Inflammatory macrophage treated with lipopolysaccharide for 4 hours (primary cell): ENCODE results near the gene MKKS.
"Not testable (repeated sequence)": the region's sequence is repeated elsewhere in the genome, so short reads cannot be mapped to it uniquely, and the experiment has no call there.

Source experiments
- DNase-seq: peaks from one replicate; pipeline ENCODE4 v3.0.0-alpha.2; 2020

The MKKS gene

DNA sequence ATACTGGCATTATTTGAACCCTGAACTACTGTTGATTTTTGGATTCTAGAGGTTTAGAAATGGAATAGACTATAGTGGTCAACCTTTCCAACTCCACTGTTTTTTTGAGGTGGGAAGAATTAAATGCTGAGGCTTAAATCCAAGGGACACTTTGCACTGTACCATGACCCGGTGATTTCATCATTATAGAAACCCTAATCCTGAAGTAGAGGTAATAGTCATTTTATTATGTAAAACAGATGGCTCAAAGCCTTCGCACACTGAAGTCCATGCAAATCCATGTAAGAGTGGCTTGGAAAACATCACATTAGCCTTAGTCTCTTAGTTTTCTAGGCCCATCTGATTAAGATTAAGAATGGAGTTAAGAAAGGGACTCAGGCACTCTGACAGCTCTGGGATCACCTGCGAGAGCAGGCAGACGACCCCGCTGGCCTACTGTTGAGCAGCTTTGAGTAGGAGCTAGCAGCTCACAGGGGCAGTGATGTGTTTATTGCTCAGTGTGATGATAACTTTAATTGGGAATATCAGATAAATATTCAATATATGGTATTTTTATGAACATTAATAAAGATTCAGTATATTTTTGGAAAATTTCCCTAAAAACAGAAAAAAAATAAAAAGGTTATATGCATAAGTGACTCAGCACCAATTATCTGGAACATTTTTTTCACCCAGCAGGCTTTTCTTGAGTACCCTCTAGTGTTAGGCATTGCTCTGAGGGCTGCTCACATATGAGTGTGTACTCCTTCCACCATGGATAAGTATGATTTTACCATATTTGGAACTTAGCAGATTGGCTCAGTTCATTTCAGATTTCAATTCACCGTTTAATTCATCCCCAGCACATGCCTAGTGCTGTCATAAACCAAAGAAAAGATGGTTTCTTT lies 14.5 kb upstream of the MKKS start:
- DNase-seq: no peak

DNA sequence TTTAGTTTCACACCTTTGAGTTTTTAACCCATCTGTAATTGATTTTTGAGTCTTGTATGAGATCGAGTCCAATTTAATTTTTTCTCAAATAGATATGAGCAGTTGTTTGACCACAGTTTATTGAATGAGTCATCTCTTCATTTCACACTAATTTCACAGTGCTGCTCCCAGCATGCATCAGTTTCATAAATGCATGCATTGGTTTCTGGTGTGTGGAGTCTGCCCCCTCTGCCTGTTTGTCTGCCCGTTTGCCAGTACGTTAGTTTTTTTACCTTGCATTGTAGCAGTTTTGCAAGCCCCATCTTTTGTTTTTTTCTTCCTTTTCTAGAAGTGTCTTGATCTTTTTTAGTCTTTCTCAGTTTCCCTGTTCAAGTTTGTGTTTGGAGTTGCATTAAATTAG lies 13.0 kb upstream of the MKKS start:
- DNase-seq: peak; percentile 47

DNA sequence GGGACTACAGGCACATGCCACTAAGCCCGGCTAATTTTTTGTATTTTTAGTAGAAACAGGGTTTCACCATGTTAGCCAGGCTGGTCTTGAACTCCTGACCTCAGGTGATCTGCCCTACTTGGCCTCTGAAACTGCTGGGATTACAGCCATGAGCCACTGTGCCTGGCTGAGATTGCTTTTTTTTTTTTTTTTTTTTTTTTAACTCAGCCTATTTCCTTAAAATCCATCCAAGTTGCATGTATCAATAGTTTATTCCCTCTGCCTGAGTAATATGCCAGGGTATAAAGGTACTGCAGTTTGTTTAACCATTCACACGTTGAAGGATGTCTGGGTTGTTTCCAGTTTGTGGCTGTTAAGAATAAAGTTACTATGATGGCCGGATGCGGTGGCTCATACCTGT lies 11.7 kb upstream of the MKKS start:
- no peak for DNase-seq

DNA sequence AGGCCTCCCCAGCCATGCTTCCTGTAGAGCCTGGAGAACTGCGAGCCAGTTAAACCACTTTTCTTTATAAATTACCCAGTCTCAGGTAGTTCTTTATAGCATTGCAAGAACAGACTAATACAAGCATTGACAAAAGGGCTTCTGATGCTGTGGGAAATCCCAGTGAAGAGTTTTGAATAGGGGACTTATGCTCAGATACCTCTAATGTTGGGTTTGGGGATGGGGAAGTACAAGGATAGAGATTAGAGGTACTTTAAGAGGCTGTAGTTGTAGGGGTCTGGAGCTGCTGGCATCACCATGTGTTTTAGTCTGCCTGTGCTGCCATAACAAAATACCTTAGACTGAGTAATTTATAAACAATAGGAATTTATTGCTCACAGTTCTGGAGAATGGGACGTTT lies 9.9 kb upstream of the MKKS start:
- DNase-seq: no peak

DNA sequence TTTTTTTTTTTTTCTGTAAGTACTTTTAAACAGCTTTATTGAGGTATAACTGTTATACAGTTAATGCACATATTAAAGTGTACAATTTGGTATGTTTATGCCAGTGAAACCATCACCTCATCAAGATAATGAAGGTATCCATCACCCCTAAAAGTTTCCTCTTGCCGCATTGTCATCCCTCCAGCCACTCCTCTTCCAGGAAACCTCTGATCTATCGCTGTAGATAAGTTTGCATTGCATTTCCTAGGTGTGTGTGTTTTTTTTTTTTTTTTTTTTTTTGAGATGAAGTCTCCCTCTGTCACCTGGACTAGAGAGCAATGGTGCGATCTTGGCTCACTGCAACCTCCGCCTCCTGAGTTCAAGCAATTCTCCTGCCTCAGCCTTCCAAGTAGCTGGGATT lies 4.2 kb upstream of the MKKS start:
- DNase-seq: no peak

DNA sequence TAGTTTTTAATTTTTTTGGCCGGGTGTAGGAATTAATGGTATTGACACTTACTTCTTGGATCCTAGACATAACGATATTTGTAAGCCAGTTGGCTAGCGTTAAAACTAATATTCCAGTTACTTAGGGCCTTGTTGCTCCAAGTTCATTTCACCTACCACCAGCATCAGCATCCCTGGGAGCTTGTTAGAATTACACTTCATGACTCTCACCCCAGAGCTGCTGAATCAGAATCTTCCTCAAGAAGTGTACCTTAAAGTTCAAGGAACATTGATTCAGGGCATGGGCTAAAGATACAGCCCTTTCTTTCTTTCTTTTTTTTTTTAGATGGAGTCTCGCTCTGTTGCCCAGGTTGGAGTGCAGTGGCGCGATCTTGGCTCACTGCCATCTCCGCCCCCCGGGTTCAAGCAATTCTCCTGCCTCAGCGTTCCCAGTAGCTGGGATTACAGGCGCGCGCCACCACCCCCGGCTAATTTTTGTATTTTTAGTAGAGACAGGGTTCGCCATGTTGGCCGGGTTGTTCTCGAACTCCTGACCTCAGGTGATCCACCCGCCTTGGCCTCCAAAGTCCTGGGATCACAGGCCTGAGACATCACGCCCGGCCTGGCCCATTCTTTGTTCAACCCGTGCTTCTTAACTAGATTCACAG lies 2.2 kb upstream of the MKKS start:
- no peak for DNase-seq

DNA sequence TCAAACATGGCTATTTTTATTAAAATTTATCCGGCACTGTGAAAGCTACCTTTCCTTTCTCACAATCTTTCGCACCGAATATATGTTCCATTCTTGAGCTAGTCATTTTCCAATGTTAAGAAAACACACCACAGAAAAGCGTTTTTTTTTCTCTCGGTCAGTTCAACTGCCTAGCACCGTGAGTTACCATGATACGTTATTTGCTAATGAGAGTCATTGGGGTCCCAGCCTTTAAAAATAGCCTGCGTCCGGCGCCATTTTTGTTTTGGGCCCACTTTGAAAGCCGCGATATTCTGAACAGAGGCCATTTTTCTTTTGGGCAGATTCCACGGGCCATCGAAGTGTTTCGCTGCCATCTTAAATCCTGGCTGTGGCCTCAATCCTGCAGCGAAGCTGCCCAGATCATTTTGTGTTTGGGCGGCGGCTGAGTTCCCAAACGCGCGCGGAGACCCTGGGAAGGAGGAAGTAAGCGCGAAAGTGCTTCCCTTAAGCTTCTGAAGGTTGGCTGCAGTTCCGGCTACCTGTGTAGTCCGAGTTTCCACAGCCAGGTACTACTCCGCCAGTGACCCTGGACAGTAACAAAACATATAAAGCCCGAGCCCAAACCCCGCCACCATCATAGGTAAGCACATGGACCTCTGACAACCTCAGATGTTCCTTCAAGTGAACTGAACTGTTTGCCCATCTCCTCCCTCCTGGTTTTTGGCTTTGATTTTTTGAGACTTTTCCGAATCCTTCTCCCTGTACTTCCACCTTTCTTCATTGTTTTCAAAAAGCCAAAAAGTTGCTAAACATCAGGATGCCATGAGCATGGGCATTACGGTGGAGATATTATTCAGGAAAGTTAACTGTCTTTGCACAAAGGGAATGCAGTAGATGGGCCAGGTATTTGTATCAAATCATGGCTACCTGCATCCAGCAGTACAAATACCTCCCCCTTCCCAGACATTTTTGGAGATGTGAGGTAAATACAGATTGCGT lies 1.1 kb upstream of the MKKS start, which contains the start of gene SLX4IP:
Gene SLX4IP (plus strand): TSS at position 474 of the 981 bp plus-strand sequence. CDS start 22,900 bp downstream, outside the sequence.
- peak; percentile 93 for DNase-seq

DNA sequence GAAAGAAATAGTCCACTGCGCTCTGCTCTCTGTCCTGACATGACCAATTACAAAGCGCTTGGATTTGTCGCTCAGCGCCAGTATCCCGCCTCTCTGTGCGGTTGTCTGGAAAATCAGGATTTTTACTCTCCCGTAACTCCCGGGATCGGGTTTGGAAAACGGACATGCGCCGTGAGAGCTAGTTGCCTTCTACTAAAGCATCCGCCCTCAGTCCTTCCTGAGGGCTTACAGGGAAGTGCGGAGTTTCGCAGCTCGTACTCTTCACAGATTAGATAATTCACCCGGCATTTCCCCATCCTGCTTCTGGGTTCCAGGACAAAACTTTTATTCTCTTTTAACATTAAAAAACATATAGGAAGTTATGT lies 427 bp upstream of the MKKS start:
- DNase-seq: peak; percentile 99

DNA sequence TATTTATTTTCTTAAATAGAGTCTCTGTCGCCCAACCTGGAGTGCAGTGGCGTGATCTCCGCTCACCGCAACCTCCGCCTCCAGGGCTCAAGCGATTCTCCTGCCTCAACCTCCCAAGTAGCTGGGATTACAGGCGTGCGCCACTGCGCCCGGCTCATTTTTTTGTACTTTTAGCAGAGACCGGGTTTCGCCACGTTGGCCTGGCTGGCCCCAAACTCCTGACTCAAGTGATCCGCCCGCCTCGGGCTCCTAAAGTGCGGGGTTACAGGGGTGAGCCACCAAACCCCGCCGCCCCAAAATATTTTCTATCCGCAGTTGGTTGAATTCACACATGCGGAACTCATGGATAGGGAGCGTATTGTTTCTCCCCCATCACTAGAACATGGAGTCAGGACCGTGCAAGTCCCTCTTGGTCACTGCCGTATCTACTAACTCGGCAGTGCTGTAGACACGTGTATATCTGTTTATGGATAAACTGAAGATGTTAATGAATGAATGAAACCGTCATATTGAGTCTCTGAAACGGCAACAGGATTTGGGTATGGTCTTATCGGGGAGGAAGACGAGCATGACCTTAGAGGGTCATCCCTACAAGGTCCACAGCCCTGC lies 904 bp downstream of the MKKS start:
- no peak for DNase-seq

DNA sequence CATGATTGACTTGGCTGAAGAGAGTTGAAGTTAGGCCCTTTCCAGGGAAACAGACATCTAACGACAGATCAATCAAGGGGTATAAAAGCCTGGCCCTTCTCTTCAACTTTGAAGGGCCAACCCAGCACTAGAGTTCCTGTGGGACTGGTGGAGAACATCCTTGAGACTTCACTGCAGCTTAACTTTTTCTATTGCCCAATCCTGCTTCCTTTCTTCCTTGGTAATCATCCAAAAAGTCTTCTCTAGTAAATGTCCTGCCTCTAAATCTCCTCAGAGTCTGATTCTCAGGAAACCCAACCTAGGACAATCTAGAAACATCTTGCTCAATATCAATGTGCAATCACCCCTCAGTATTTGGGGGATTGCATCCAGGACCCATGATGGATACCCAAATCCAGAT lies 1.9 kb downstream of the MKKS start:
- no peak for DNase-seq

DNA sequence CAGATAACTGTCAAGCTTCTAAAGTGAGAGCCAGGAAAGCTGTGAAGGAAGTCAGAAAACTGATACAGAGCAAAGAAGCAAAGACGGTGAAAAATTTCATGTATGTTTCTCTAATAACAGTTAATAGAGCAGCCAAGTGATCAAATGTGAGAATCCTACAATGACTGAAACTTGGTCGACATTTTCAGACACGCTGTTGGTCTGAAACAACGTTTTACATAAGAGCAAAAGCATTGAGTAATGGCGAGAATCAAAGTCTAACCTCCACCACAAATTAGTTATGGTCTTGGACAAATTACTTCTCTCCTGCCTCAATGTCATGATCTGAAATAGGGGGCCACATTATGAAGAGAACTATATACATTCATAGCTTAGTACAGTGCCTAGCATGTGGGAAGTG lies 3.3 kb downstream of the MKKS start:
- DNase-seq: no peak

DNA sequence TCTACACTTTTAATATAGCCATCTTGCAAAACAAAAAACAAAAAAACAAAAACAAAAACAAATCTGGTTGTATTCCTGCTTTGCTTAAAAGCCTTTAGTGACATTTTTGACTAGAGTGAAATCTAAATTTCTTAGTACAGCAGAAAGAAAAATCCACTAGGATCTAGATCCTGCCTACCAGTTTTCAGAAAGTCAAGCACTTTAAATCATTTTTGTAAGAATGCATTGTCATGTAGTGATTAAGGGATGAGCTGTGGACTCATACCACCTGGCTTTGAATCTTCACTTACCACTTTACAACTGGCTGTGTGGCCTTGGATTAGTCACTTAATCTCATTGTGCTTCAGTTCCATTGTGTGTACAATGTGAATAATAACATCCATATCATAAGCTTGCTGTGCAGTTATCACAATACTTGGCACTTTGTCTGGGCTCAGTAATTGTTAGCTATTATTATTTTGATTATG lies 4.0 kb downstream of the MKKS start:
- DNase-seq: no peak

DNA sequence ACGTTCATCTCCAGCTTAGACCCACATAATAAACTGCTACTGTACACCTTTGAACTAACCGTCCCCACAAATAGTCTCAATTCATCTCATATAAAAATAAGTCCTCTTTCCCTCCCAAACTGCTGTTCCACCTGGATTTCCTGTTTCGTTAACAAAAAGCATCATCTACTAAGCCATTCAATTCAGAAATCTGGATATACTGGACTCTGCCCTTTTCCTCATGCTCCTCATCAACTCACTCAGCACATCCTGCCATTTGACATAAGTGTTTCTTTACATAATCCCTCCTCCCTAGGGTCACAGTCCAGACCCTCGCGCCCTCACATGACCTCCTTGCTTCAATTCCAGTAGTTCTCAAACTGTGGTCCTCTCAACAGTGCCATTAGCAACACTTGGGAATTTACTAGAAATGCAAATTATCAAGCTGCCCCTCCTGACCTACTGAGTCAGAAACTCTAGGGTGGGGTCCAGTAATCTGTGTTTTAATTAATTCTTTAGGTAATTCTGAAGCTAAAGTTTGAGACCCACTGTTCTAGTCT lies 4.5 kb downstream of the MKKS start:
- DNase-seq: no peak

DNA sequence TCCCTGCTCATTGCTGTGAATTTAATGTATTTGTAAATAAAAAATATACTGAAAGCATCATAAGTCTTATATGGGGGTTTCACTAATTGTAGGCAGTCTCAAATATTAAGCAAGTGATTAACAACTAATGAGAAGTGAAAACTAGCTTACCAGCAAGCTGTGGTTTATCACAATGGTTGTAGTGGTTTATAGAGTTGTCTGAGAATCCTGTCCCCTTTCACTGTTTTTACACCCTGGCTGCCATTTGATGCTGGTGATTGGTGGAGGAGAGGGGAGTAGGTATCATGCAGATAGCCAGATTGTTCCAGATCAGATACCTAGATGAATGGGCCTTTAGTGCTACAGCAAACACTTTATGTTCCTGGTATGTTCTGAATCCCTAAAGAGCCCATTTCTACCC lies 6.0 kb downstream of the MKKS start:
- DNase-seq: no peak

DNA sequence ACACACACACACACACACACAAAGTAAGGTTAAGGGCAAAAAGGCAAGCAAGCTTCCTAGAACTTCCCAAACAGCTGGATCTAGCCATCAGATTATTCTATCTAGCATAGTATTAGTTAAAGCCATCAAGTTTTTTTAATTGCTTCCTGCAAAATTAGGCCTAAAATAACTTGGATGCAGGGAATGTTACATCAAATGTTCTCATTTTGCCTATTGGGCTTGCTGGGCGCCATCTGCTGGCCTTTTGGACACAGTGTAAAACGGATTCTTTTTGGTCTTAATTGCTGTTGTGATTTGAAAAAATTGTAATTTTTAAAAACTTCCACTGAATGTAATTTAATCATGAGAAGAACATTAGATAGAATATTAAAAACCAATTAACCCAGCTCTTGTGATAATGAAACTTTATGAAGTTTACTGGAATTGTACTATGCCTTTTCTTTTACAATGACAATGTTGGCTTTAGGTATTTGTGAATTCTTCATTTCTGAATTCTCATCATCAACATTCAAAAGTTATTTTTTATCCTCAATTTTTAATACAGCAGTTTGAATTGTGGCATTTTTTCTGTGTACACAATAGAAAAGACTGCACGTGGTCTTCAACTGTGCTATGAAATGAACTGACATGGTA lies 6.8 kb downstream of the MKKS start:
- peak; percentile 61 for DNase-seq

DNA sequence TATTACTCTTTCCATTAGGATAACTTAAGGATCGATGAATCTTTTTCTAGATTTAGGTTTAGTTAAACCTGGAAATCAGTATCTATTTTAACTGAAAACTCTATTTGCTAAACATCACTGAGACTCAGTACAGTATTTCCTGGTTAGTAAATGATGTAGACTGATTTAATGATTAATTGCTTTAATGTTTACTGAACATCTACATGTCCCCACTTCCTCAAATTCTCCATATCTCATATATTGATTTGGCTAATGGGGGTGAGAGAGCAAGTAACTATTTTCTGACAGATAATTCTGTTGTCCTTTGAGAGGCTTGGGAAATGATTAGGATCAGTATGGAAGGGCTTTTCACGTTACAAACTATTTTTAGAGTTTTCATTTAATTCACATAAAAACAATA lies 10.3 kb downstream of the MKKS start:
- DNase-seq: no peak

DNA sequence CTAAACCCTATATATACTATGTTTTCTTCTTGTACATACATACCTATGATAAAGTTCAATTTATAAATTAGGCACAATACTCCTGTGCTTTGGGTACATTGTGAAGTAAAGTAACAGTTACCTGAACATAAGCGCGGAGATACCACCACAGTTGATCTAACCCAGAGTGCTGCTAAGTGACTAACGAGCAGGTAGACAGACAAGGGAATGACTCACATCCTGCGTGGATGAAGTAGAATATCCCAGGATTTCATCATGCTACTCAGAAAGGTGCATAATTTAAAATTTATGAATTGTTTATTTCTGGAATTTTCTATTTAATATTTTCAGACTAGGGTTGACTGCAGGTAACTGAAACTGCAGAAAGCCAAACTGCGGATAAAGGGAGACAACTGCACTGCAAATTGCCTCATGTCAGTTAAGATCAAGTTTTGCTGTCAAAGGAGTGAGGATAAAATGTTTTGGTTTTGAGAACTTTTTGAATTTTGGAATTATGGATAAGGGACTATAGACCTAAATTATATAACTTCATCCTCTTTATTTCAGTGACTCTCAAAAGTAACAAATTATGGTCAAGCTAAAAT lies 14.4 kb downstream of the MKKS start:
- no peak for DNase-seq

DNA sequence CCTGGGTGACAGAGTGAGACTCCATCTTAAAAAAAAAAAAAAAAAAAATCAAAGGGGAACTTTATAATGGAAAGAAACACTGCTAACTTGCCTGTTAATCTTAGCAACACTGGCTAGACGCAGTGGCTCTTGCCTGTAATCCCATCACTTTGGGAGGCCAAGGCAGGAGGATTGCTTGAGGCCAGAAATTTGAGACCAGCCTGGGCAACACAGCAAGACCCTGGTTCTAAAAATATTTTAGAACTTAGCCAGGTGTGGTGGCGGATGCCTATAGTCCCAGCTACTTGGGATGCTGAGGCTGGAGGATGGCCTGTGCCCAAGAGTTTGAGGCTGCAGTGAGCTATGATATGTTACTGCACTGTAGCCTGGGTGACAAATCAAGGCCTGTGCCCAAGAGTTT lies 16.8 kb downstream of the MKKS start:
- not testable (repeated sequence) for DNase-seq

DNA sequence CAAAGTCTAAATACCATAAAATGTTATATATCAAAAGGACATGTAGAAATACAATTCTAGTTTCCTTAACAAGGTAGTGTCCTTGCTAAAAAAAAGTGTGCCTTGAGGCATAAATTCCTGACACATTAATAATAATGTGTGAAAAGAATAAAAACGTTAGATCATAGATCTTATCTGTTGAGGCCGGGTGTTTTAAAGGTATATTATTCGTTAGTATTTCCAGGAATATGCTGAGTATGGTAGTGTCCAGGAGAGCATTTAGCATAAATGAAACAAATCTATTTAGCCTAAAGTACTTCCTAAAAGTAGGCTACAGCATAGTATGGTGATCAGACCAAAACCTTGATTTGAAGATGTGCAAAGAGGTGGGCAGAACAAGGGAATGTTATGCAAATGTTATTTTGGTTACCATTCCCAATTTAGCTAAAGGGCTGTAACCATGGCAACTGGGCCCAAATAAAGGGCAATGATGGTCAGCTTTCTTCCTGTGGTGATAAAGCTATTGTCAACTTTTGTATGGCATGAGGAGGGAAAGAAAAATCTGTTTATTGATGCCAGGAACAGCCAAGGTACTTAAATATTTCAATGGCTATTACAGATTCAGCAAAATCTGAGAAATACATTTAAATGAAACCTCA lies 18.9 kb downstream of the MKKS start:
- no peak for DNase-seq

DNA sequence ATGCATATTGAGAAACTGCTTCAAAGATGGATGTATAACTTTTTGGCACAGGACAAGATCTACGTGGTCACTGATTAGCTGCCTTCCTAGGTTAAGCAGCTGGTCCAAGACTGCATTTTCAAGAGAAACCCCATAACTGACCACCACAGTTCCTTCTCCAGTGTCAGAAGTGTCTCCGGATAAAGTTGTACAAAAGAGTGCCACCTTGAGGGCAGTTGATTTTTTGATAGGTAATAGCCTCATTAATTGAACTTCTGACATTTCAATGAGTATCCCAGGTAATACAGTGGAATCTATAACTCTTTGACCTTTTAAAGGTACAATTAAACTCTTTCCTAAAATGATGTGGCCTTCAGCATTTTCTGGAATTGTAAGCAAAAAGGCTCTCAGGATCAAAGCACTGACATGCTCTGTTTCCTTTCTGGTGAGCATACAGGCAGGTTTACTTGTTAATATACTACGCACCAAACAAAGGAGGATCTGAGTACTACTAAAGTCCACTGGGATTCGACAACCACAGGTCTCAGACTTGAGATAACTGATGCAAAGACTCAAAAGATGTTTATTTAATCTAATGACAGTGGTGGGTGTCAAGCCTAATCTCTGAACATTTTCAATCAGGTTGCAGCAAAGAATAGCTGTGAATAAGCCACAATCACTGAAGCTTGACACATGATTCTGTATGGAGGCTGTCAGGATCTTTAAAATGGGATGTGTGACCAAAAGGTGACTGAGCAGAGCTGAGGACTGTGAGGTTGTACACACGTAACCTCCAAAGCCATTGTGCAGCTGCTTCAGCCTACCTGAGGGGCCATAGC lies 21.2 kb downstream of the MKKS start:
- no peak for DNase-seq
